WTC11 (cell line): Measurements from ENCODE around the gene FOXP1. TPM values are rescaled to one million over a fixed set of nuclear protein-coding genes. Genes with fewer than 3 reads are reported as not detected.

Experiments used
- ATAC-seq: fragments of 200-7000 bp; cut with Tn5 transposase; 2 replicates; pipeline ENCODE4 v1.10.0; 2021; ENCODE audit warnings: mild to moderate bottlenecking, moderate library complexity
- CTCF ChIA-PET: fragments of 300-600 bp; sonication (Branson Sonifier 250); formaldehyde crosslinking; loops from one replicate; lab custom pipeline; 2021; ENCODE audit warnings: antibody characterized with exemption; lab: Charles Lee
- POLR2A ChIA-PET: fragments of 350-600 bp; sonication (Branson Sonifier 250); formaldehyde crosslinking; loops from one replicate; lab custom pipeline; 2021; ENCODE audit warnings: antibody characterized with exemption; lab: Charles Lee
- DNase-seq: peaks from one replicate; pipeline ENCODE4 v3.0.0; 2021; ENCODE audit warnings: low spot score
- H3K27ac Mint-ChIP-seq: 2 replicates; pipeline ENCODE4 v1.8.0; 2021; ENCODE audit warnings: mixed read lengths
- H3K27me3 Mint-ChIP-seq: 2 replicates; pipeline ENCODE4 v1.8.0; 2021; ENCODE audit warnings: low read depth, mild to moderate bottlenecking, moderate library complexity, mixed read lengths
- H3K36me3 Mint-ChIP-seq: 2 replicates; pipeline ENCODE4 v1.8.0; 2021; ENCODE audit warnings: mixed read lengths
- H3K4me1 Mint-ChIP-seq: 2 replicates; pipeline ENCODE4 v1.8.0; 2022; ENCODE audit warnings: mixed read lengths
- H3K4me3 Mint-ChIP-seq: 2 replicates; pipeline ENCODE4 v1.8.0; 2021; ENCODE audit warnings: mild to moderate bottlenecking, moderate library complexity, mixed read lengths
- H3K9me3 Mint-ChIP-seq: 2 replicates; pipeline ENCODE4 v1.8.0; 2021; ENCODE audit warnings: mixed read lengths
- AFF4 ChIP-seq: sonication (generic); formaldehyde crosslinking; IDR thresholded peaks from 2 replicates; pipeline ENCODE4 v1.8.1; 2023; ENCODE audit warnings: mild to moderate bottlenecking, missing genetic modification reagents, borderline replicate concordance
- AR ChIP-seq: fragments of 250-450 bp; sonication (Bioruptor Pico); IDR thresholded peaks from 2 replicates; pipeline ENCODE4 v1.9.0; 2021; ENCODE audit warnings: mild to moderate bottlenecking
- ATF1 ChIP-seq: sonication (generic); formaldehyde crosslinking; IDR thresholded peaks from 2 replicates; pipeline ENCODE4 v1.8.1; 2023; ENCODE audit warnings: mild to moderate bottlenecking, moderate library complexity, missing genetic modification reagents
- ATF3 ChIP-seq: sonication (generic); formaldehyde crosslinking; conservative IDR thresholded peaks from 2 replicates; pipeline ENCODE4 v1.8.1; 2022; ENCODE audit warnings: mild to moderate bottlenecking, missing genetic modification reagents
- CREB1 ChIP-seq: sonication (generic); formaldehyde crosslinking; IDR thresholded peaks from 2 replicates; pipeline ENCODE4 v1.8.0; 2023; ENCODE audit warnings: mild to moderate bottlenecking, missing genetic modification reagents
- CREM ChIP-seq: sonication (generic); formaldehyde crosslinking; IDR thresholded peaks from 2 replicates; pipeline ENCODE4 v1.8.1; 2022; ENCODE audit warnings: mild to moderate bottlenecking, missing genetic modification reagents, moderate library complexity
- FOXK1 ChIP-seq: sonication (generic); formaldehyde crosslinking; IDR thresholded peaks from 2 replicates; pipeline ENCODE4 v1.8.0; 2022; ENCODE audit warnings: mild to moderate bottlenecking, moderate library complexity, missing genetic modification reagents
- FOXP1 ChIP-seq: sonication (generic); formaldehyde crosslinking; IDR thresholded peaks from 2 replicates; pipeline ENCODE4 v1.8.0; 2022; ENCODE audit warnings: missing genetic modification reagents, mild to moderate bottlenecking, moderate library complexity, borderline replicate concordance
- GRHL2 ChIP-seq: fragments of 250-450 bp; sonication (Bioruptor Pico); IDR thresholded peaks from 2 replicates; pipeline ENCODE4 v1.8.0; 2022; ENCODE audit warnings: mild to moderate bottlenecking, moderate library complexity; ENCODE audit not compliant: insufficient replicate concordance, severe bottlenecking
- KAT7 ChIP-seq: sonication (generic); formaldehyde crosslinking; IDR thresholded peaks from 2 replicates; pipeline ENCODE4 v1.8.1; 2023; ENCODE audit warnings: missing genetic modification reagents, mild to moderate bottlenecking, borderline replicate concordance
- NR2C2 ChIP-seq: sonication (generic); formaldehyde crosslinking; IDR thresholded peaks from 2 replicates; pipeline ENCODE4 v1.8.0; 2022; ENCODE audit warnings: mild to moderate bottlenecking, missing genetic modification reagents
- OVOL2 ChIP-seq: fragments of 250-450 bp; sonication (Bioruptor Pico); IDR thresholded peaks from 2 replicates; pipeline ENCODE4 v1.9.0; 2021; ENCODE audit warnings: mild to moderate bottlenecking, borderline replicate concordance
- USF1 ChIP-seq: sonication (generic); formaldehyde crosslinking; IDR thresholded peaks from 2 replicates; pipeline ENCODE4 v1.8.0; 2022; ENCODE audit warnings: mild to moderate bottlenecking, missing genetic modification reagents
- ZBTB21 ChIP-seq: sonication (generic); formaldehyde crosslinking; IDR thresholded peaks from 2 replicates; pipeline ENCODE4 v1.8.1; 2023; ENCODE audit warnings: mild to moderate bottlenecking, missing genetic modification reagents, borderline replicate concordance
- total RNA-seq: library from RNA; stranded (reverse); gene quantifications from 3 replicates; pipeline ENCODE4 v1.2.3, GENCODE V29; 2021
- TF ChIP-seq, protein P1 (sequence below): sonication (generic); formaldehyde crosslinking; IDR thresholded peaks from 2 replicates; pipeline ENCODE4 v1.8.0; 2022; ENCODE audit warnings: mild to moderate bottlenecking, missing genetic modification reagents
- TF ChIP-seq, protein P2 (sequence below): sonication (generic); formaldehyde crosslinking; IDR thresholded peaks from 2 replicates; pipeline ENCODE4 v1.8.1; 2023; ENCODE audit warnings: mild to moderate bottlenecking, missing genetic modification reagents, moderate library complexity
- TF ChIP-seq, protein P3 (sequence below): fragments of 250-450 bp; sonication (Bioruptor Pico); IDR thresholded peaks from 2 replicates; pipeline ENCODE4 v2.1.2; 2022; ENCODE audit warnings: mild to moderate bottlenecking, moderate library complexity
- TF ChIP-seq, protein P4 (sequence below): fragments of 250-450 bp; sonication (Bioruptor Pico); IDR thresholded peaks from 2 replicates; pipeline ENCODE4 v1.9.0; 2021; ENCODE audit warnings: mild to moderate bottlenecking
- TF ChIP-seq, protein P5 (sequence below): sonication (generic); formaldehyde crosslinking; IDR thresholded peaks from 2 replicates; pipeline ENCODE4 v1.8.1; 2023; ENCODE audit warnings: mild to moderate bottlenecking, missing genetic modification reagents

The FOXP1 gene
- total RNA-seq, 1 experiment from 2014 or later, result 25.8 TPM

GRCh38 chr3:71499227-71499876, 84.2 kb downstream of the FOXP1 start:
- H3K36me3 Mint-ChIP-seq, result no peaks in the 10 kb centered on the region
- TF ChIP-seq GRHL2 (no peak), KAT7 (CRISPR knock-in tag) (no peak), FOXK1 (no peak), USF1 (no peak), ZBTB21 (CRISPR knock-in tag) (no peak), CREB1 (CRISPR knock-in tag) (no peak)
- TF ChIP-seq, protein P1, sequence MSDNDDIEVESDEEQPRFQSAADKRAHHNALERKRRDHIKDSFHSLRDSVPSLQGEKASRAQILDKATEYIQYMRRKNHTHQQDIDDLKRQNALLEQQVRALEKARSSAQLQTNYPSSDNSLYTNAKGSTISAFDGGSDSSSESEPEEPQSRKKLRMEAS, result no peak
- peak overlapping the region; percentile 80 for H3K27ac Mint-ChIP-seq
- POLR2A ChIA-PET, result no interaction called here
- CTCF ChIA-PET, result interaction anchor here (1.8 kb wide), 1 partner anchor 11 kb away, joined by 4 read pairs; no protein-coding TSS in a partner anchor
- DNase-seq (no peak), ATAC-seq (no peak)
- no peak overlapping the region for H3K4me3 Mint-ChIP-seq
- no peaks in the 10 kb centered on the region for H3K9me3 Mint-ChIP-seq
- H3K27me3 Mint-ChIP-seq, result no peaks in the 10 kb centered on the region
- peaks cover 57% of the 10 kb centered on the region for H3K4me1 Mint-ChIP-seq

GRCh38 chr3:71498543-71498942, 85.0 kb downstream of the FOXP1 start:
- ATAC-seq (no peak), DNase-seq (no peak)
- ChIA-PET CTCF (interaction anchor here (0.7 to 1.8 kb wide), 4 partner anchors 12 to 154 kb away, joined by 3 to 4 read pairs (median 3); no protein-coding TSS in a partner anchor), POLR2A (no interaction called here)
- Mint-ChIP-seq H3K4me1 (peaks cover 57% of the 10 kb centered on the region), H3K27me3 (no peaks in the 10 kb centered on the region), H3K27ac (peak overlapping the region; percentile 80), H3K36me3 (no peaks in the 10 kb centered on the region), H3K4me3 (no peak overlapping the region), H3K9me3 (no peaks in the 10 kb centered on the region)
- TF ChIP-seq NR2C2 (CRISPR knock-in tag) (no peak), ATF3 (CRISPR knock-in tag) (no peak), OVOL2 (CRISPR knock-in tag) (no peak), AR (CRISPR knock-in tag) (no peak), ZBTB21 (CRISPR knock-in tag) (no peak), AFF4 (CRISPR knock-in tag) (no peak), FOXP1 (CRISPR knock-in tag) (no peak), CREM (CRISPR knock-in tag) (no peak), ATF1 (no peak)
- TF ChIP-seq, protein P2, sequence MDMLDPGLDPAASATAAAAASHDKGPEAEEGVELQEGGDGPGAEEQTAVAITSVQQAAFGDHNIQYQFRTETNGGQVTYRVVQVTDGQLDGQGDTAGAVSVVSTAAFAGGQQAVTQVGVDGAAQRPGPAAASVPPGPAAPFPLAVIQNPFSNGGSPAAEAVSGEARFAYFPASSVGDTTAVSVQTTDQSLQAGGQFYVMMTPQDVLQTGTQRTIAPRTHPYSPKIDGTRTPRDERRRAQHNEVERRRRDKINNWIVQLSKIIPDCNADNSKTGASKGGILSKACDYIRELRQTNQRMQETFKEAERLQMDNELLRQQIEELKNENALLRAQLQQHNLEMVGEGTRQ (CRISPR knock-in tag), result no peak
- TF ChIP-seq, protein P3, sequence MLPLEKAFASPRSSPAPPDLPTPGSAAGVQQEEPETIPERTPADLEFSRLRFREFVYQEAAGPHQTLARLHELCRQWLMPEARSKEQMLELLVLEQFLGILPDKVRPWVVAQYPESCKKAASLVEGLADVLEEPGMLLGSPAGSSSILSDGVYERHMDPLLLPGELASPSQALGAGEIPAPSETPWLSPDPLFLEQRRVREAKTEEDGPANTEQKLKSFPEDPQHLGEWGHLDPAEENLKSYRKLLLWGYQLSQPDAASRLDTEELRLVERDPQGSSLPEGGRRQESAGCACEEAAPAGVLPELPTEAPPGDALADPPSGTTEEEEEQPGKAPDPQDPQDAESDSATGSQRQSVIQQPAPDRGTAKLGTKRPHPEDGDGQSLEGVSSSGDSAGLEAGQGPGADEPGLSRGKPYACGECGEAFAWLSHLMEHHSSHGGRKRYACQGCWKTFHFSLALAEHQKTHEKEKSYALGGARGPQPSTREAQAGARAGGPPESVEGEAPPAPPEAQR, result no peak
- TF ChIP-seq, protein P4, sequence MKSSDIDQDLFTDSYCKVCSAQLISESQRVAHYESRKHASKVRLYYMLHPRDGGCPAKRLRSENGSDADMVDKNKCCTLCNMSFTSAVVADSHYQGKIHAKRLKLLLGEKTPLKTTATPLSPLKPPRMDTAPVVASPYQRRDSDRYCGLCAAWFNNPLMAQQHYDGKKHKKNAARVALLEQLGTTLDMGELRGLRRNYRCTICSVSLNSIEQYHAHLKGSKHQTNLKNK (CRISPR knock-in tag), result no peak
- TF ChIP-seq, protein P5, sequence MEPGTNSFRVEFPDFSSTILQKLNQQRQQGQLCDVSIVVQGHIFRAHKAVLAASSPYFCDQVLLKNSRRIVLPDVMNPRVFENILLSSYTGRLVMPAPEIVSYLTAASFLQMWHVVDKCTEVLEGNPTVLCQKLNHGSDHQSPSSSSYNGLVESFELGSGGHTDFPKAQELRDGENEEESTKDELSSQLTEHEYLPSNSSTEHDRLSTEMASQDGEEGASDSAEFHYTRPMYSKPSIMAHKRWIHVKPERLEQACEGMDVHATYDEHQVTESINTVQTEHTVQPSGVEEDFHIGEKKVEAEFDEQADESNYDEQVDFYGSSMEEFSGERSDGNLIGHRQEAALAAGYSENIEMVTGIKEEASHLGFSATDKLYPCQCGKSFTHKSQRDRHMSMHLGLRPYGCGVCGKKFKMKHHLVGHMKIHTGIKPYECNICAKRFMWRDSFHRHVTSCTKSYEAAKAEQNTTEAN (CRISPR knock-in tag), result no peak
